Panc1 (cell line): ENCODE results near the gene WDR59. TPM values are rescaled to one million over a fixed set of nuclear protein-coding genes. Genes with fewer than 3 reads are reported as not detected.

Experiments
- ATAC-seq: fragments of 200-7000 bp; cut with Tn5 transposase; 2 replicates; pipeline ENCODE4 v1.9.1; 2020; ENCODE audit warnings: mild to moderate bottlenecking, moderate library complexity
- BruUV-seq: library from RNA; stranded (reverse); fragments of 400-500 nt; replicated peaks from 2 replicates; lab custom pipeline; 2021; lab: Mats Ljungman, UMichigan
- CTCF ChIA-PET: fragments of 300-600 bp; sonication (Branson Sonifier 250); formaldehyde crosslinking; loops from one replicate; lab custom pipeline; 2022; ENCODE audit warnings: antibody characterized with exemption; lab: Charles Lee
- POLR2A ChIA-PET: fragments of 300-600 bp; sonication (Branson Sonifier 250); formaldehyde crosslinking; loops from one replicate; lab custom pipeline; 2022; ENCODE audit warnings: antibody characterized with exemption; lab: Charles Lee
- DNase-seq: peaks from one replicate; pipeline ENCODE4 v3.0.0-alpha.2; 2010; ENCODE audit warnings: low read depth, low spot score
- H3K27ac ChIP-seq: 2 replicates; pipeline ENCODE4 v1.5.1; 2011; ENCODE audit warnings: mild to moderate bottlenecking, low read length, inconsistent platforms
- H3K27me3 ChIP-seq: fragments of 200-500 bp; sonication (Bioruptor generic); 2 replicates; pipeline ENCODE4 v1.6.0; 2014; ENCODE audit warnings: low read length, inconsistent platforms; ENCODE audit not compliant: control insufficient read depth, insufficient read depth
- H3K36me3 ChIP-seq: fragments of 200-500 bp; sonication (Bioruptor generic); 2 replicates; pipeline ENCODE4 v1.5.1; 2014; ENCODE audit warnings: inconsistent platforms, mild to moderate bottlenecking, low read length, moderate library complexity; ENCODE audit not compliant: control insufficient read depth, insufficient read depth
- H3K4me1 ChIP-seq: 2 replicates; pipeline ENCODE4 v1.5.1; 2011; ENCODE audit warnings: inconsistent platforms, mild to moderate bottlenecking, low read length, moderate library complexity; ENCODE audit not compliant: control insufficient read depth, insufficient read depth
- H3K4me3 ChIP-seq, 2 experiments: 2 replicates each; pipeline ENCODE4 v1.5.1; 2011 to 2012; ENCODE audit warnings: low read depth in 2 of 2, low read length in 2 of 2, mild to moderate bottlenecking in 2 of 2, inconsistent platforms in 1 of 2, moderate library complexity in 1 of 2
- H3K9me3 ChIP-seq: fragments of 200-500 bp; sonication (Bioruptor generic); 2 replicates; pipeline ENCODE4 v1.5.1; 2014; ENCODE audit warnings: low read depth, mild to moderate bottlenecking, inconsistent platforms, low read length, moderate library complexity; ENCODE audit not compliant: control insufficient read depth, insufficient read depth
- POLR2AphosphoS5 ChIP-seq: IDR thresholded peaks from 2 replicates; pipeline ENCODE4 v1.6.1; 2012; ENCODE audit warnings: mild to moderate bottlenecking, low read depth, low read length, moderate library complexity
- SIN3A ChIP-seq: IDR thresholded peaks from 2 replicates; pipeline ENCODE4 v1.6.1; 2012; ENCODE audit warnings: low read depth, mild to moderate bottlenecking, low read length, moderate library complexity, borderline replicate concordance; ENCODE audit not compliant: insufficient read depth
- TCF7L2 ChIP-seq: IDR thresholded peaks from 2 replicates; pipeline ENCODE4 v1.6.1; 2011; ENCODE audit warnings: mild to moderate bottlenecking, low read depth, low read length, inconsistent platforms
- in situ Hi-C: cut with HindIII; loops from 2 replicates; pipeline ENCODE4 v1.10.0; 2016; ENCODE audit warnings: low sequenced_read_pairs, low pct_unique_long_range_greater_than_20kb
- intact Hi-C: fragments of 100-400 bp; cut with micrococcal nuclease; formaldehyde crosslinking; loops from one replicate; pipeline ENCODE4 v1.10.0; 2022; ENCODE audit not compliant: unreplicated experiment
- total RNA-seq: library from RNA; stranded (reverse); gene quantifications from one replicate; pipeline ENCODE4 v1.2.1, GENCODE V29; 2021; ENCODE audit not compliant: unreplicated experiment
- TF ChIP-seq, protein P1 (sequence below), 2 experiments: IDR thresholded peaks; 2 replicates each; pipeline ENCODE4 v1.6.1; 2011 to 2012; ENCODE audit warnings: low read depth in 2 of 2, control low read depth in 1 of 2, low read length in 1 of 2, mild to moderate bottlenecking in 1 of 2, moderate library complexity in 1 of 2; ENCODE audit not compliant: insufficient read depth in 1 of 2
- TF ChIP-seq, protein P2 (sequence below): fragments of 450-650 bp; IDR thresholded peaks from 2 replicates; pipeline ENCODE4 v1.5.1; 2017; ENCODE audit warnings: mild to moderate bottlenecking

The WDR59 gene
- total RNA-seq, 1 experiment from 2014 or later = 58.7 TPM

DNA sequence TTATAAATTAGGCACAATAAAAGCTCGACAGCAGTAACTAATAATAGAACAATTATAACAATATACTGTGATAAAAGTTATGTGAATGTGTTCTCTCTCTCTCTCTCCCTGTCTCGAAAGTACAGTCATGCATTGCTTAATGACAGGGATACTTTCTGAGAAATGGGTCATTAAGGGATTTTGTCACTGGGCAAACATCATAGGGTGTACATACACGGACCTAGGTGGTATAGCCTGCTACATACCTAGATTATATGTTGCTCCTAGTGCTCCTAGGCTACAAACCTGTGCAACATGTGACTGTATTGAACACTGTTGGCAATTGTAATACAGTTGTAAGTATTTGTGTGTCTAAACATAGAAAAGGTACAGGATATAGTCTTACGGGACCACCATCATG is 20.8 kb upstream of the WDR59 start:
- ATAC-seq = no peak
- intact Hi-C loops = no loop called here

DNA sequence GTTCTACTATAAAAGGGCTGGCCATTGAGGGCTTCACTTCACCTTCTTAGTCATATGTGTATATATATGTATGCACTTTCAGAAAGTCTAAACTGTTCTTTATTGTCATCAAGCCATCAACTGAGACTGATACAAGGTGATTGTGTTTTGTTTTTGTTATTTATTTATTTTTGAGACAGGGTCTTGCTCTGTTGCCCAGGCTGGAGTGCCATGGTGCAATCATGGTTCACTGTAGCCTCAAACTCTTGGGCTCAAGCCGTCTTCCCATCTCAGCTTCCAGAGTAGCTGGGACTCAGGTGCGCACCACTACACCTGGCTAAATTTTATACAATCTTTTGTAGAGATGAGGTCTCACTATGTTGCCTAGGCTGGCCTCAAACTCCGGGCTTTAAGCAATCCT is 19.5 kb upstream of the WDR59 start:
- Histone ChIP-seq H3K4me3 (no peak overlapping the region), H3K4me1 (peaks cover 23% of the 10 kb centered on the region), H3K9me3 (no peaks in the 10 kb centered on the region), H3K27me3 (no peaks in the 10 kb centered on the region), H3K36me3 (no peaks in the 10 kb centered on the region), H3K27ac (no peak overlapping the region)
- BruUV-seq = no TSS peak
- intact Hi-C loops (no loop called here), in situ Hi-C loops (no loop called here)
- POLR2A ChIA-PET = no interaction called here
- CTCF ChIA-PET = no interaction called here
- TF ChIP-seq POLR2AphosphoS5 (no peak), SIN3A (no peak), TCF7L2 (no peak)
- TF ChIP-seq, protein P1, sequence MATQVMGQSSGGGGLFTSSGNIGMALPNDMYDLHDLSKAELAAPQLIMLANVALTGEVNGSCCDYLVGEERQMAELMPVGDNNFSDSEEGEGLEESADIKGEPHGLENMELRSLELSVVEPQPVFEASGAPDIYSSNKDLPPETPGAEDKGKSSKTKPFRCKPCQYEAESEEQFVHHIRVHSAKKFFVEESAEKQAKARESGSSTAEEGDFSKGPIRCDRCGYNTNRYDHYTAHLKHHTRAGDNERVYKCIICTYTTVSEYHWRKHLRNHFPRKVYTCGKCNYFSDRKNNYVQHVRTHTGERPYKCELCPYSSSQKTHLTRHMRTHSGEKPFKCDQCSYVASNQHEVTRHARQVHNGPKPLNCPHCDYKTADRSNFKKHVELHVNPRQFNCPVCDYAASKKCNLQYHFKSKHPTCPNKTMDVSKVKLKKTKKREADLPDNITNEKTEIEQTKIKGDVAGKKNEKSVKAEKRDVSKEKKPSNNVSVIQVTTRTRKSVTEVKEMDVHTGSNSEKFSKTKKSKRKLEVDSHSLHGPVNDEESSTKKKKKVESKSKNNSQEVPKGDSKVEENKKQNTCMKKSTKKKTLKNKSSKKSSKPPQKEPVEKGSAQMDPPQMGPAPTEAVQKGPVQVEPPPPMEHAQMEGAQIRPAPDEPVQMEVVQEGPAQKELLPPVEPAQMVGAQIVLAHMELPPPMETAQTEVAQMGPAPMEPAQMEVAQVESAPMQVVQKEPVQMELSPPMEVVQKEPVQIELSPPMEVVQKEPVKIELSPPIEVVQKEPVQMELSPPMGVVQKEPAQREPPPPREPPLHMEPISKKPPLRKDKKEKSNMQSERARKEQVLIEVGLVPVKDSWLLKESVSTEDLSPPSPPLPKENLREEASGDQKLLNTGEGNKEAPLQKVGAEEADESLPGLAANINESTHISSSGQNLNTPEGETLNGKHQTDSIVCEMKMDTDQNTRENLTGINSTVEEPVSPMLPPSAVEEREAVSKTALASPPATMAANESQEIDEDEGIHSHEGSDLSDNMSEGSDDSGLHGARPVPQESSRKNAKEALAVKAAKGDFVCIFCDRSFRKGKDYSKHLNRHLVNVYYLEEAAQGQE (IDR thresholded peaks at IDR 0.05; ENCODE audit: insufficient read depth in 1 of 2, low read depth in 2 of 2, low read length in 1 of 2) = no peak
- ATAC-seq (no peak), DNase-seq (no peak)

More for the DNA sequence above, 20.8 kb upstream of the WDR59 start:
- Histone ChIP-seq H3K36me3 (no peaks in the 10 kb centered on the region), H3K4me3 (no peak overlapping the region), H3K9me3 (no peaks in the 10 kb centered on the region), H3K4me1 (peaks cover 26% of the 10 kb centered on the region), H3K27ac (no peak overlapping the region), H3K27me3 (no peaks in the 10 kb centered on the region)
- CTCF ChIA-PET = interaction anchor here (0.5 kb wide), 1 partner anchor 21 kb away, joined by 3 read pairs; the partner anchor contains the start of gene WDR59
- DNase-seq = no peak
- TF ChIP-seq, protein P1 (IDR thresholded peaks at IDR 0.05; ENCODE audit: insufficient read depth in 1 of 2, low read depth in 2 of 2, low read length in 1 of 2) = no peak
- TF ChIP-seq, protein P2, sequence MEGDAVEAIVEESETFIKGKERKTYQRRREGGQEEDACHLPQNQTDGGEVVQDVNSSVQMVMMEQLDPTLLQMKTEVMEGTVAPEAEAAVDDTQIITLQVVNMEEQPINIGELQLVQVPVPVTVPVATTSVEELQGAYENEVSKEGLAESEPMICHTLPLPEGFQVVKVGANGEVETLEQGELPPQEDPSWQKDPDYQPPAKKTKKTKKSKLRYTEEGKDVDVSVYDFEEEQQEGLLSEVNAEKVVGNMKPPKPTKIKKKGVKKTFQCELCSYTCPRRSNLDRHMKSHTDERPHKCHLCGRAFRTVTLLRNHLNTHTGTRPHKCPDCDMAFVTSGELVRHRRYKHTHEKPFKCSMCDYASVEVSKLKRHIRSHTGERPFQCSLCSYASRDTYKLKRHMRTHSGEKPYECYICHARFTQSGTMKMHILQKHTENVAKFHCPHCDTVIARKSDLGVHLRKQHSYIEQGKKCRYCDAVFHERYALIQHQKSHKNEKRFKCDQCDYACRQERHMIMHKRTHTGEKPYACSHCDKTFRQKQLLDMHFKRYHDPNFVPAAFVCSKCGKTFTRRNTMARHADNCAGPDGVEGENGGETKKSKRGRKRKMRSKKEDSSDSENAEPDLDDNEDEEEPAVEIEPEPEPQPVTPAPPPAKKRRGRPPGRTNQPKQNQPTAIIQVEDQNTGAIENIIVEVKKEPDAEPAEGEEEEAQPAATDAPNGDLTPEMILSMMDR = no peak
- no peak for TF ChIP-seq POLR2AphosphoS5
- no peak for TF ChIP-seq SIN3A
- TF ChIP-seq TCF7L2 = no peak
- in situ Hi-C loops = no loop called here
- POLR2A ChIA-PET = no interaction called here
- BruUV-seq = no TSS peak
